Ramos (cell line): Measurements from ENCODE around the gene CABCOCO1.
"Not testable (repeated sequence)": the region's sequence is repeated elsewhere in the genome, so short reads cannot be mapped to it uniquely, and the experiment has no call there.

Source experiments
- in situ Hi-C: fragments of 300-500 bp; cut with MboI; formaldehyde crosslinking; loops from one replicate; pipeline ENCODE4 v1.14.3; 2022; ENCODE audit warnings: low sequenced_read_pairs; ENCODE audit not compliant: unreplicated experiment

CABCOCO1 gene

GRCh38 chr10:61705022-61705613 is 42.4 kb downstream of the CABCOCO1 start:
- in situ Hi-C loops: no loop called here

- in situ Hi-C loops: no loop called here
These were observed 46.1 kb downstream of the CABCOCO1 start for GRCh38 chr10:61708846-61709245.

GRCh38 chr10:61712105-61712504 is 49.4 kb downstream of the CABCOCO1 start:
- in situ Hi-C loops: not testable (repeated sequence)

- in situ Hi-C loops: not testable (repeated sequence)
These were observed 56.7 kb downstream of the CABCOCO1 start for GRCh38 chr10:61719475-61719874.

- in situ Hi-C loops: no loop called here
These were observed 57.2 kb downstream of the CABCOCO1 start for GRCh38 chr10:61719906-61720305.

GRCh38 chr10:61721431-61721830 is 58.7 kb downstream of the CABCOCO1 start:
- in situ Hi-C loops: no loop called here

GRCh38 chr10:61725221-61725620 is 62.5 kb downstream of the CABCOCO1 start:
- in situ Hi-C loops: not testable (repeated sequence)

- in situ Hi-C loops: no loop called here
These were observed 66.9 kb downstream of the CABCOCO1 start for GRCh38 chr10:61729596-61729995.

- in situ Hi-C loops: no loop called here
These were observed 67.9 kb downstream of the CABCOCO1 start for GRCh38 chr10:61730671-61731070.

- in situ Hi-C loops: no loop called here
These were observed 68.9 kb downstream of the CABCOCO1 start for GRCh38 chr10:61731638-61732037.

- in situ Hi-C loops: no loop called here
These were observed 70.0 kb downstream of the CABCOCO1 start for GRCh38 chr10:61732629-61733278.

- in situ Hi-C loops: no loop called here
These were observed 70.7 kb downstream of the CABCOCO1 start for GRCh38 chr10:61733358-61733940.

- in situ Hi-C loops: no loop called here
These were observed 73.2 kb downstream of the CABCOCO1 start for GRCh38 chr10:61735882-61736281.

- in situ Hi-C loops: not testable (repeated sequence)
These were observed 74.7 kb downstream of the CABCOCO1 start for GRCh38 chr10:61737455-61737854.

- in situ Hi-C loops: no loop called here
These were observed 80.1 kb downstream of the CABCOCO1 start for GRCh38 chr10:61742812-61743211.

GRCh38 chr10:61744469-61744868 is 81.7 kb downstream of the CABCOCO1 start:
- in situ Hi-C loops: no loop called here

- in situ Hi-C loops: no loop called here
These were observed 83.6 kb downstream of the CABCOCO1 start for GRCh38 chr10:61746377-61746776.

- in situ Hi-C loops: no loop called here
These were observed 84.6 kb downstream of the CABCOCO1 start for GRCh38 chr10:61747307-61747706.

GRCh38 chr10:61749291-61749690 is 86.6 kb downstream of the CABCOCO1 start:
- in situ Hi-C loops: no loop called here

- in situ Hi-C loops: loop anchor here (25.0 kb wide), 2 partner anchors 286 to 486 kb away; no protein-coding TSS in a partner anchor
These were observed 88.3 kb downstream of the CABCOCO1 start for GRCh38 chr10:61750943-61751471.

- in situ Hi-C loops: loop anchor here (25.0 kb wide), 2 partner anchors 286 to 486 kb away; no protein-coding TSS in a partner anchor
These were observed 88.9 kb downstream of the CABCOCO1 start for GRCh38 chr10:61751599-61751998.
